Uterus (tissue), 2 donors: ENCODE measurements around the gene ARFGEF2.

Source experiments
- CTCF ChIP-seq, 4 experiments: fragments of 200-600 bp in 2 of 4; fragments of 450-650 bp in 2 of 4; sonication (generic) in 2 of 4; IDR thresholded peaks; one replicate each; pipeline ENCODE4 v1.5.1; 2016 to 2019; ENCODE audit warnings: antibody characterized with exemption in 4 of 4, mild to moderate bottlenecking in 2 of 4, moderate library complexity in 1 of 4
- POLR2A ChIP-seq, 2 donors: fragments of 450-650 bp; IDR thresholded peaks; one replicate each; pipeline ENCODE4 v1.6.1; 2016; ENCODE audit warnings: antibody characterized with exemption in 2 of 2, mild to moderate bottlenecking in 1 of 2, moderate library complexity in 1 of 2

GRCh38 chr20:48942730-48943129, 21.2 kb downstream of the ARFGEF2 start:
- TF ChIP-seq CTCF (IDR thresholded peaks at IDR 0.05), result no peak
- TF ChIP-seq POLR2A (IDR thresholded peaks at IDR 0.05), result no peak
